ENCODE data around the gene UNC5C. TPM values are rescaled to one million over a fixed set of nuclear protein-coding genes. Genes with fewer than 3 reads are reported as not detected.

The UNC5C gene
- polyA plus RNA-seq, 1 donor (not counting 4 experiments of a cell fraction or from before 2014, with no cell fraction given) = not detected

GRCh38 chr4:95540227-95540626 lies 8.5 kb downstream of the UNC5C start:
- Histone ChIP-seq H2AFZ (ENCODE audit: control insufficient read depth, low read length) (no peak overlapping the region), H3K27ac (ENCODE audit: control insufficient read depth, insufficient read depth, low read length) (no peak overlapping the region), H3K36me3 (ENCODE audit: control insufficient read depth in 2 of 2, extremely low read depth in 1 of 2, insufficient read depth in 2 of 2, low read length in 2 of 2) (no peaks in the 10 kb centered on the region), H3K4me1 (ENCODE audit: control insufficient read depth, extremely low read depth, insufficient read depth, low read length) (no peaks in the 10 kb centered on the region), H3K9me3 (ENCODE audit: control insufficient read depth, low read depth, low read length) (no peaks in the 10 kb centered on the region), H3K79me2 (ENCODE audit: control insufficient read depth, insufficient read depth, low read length) (no peaks in the 10 kb centered on the region), H4K20me1 (ENCODE audit: control insufficient read depth, extremely low read depth, insufficient read depth, low read length) (no peaks in the 10 kb centered on the region), H3K27me3 (ENCODE audit: control insufficient read depth, extremely low read depth, insufficient read depth, low read length) (peaks cover 15% of the 10 kb centered on the region), H3K9ac (ENCODE audit: control insufficient read depth, extremely low read depth, insufficient read depth, low read length) (no peak overlapping the region), H3K4me3 (ENCODE audit: control insufficient read depth in 2 of 3, extremely low read depth in 1 of 3, insufficient read depth in 2 of 3, low read depth in 1 of 3, low read length in 3 of 3) (no peak overlapping the region), H3K9me1 (ENCODE audit: control insufficient read depth, extremely low read depth, insufficient read depth, low read length) (no peaks in the 10 kb centered on the region), H3K4me2 (ENCODE audit: control insufficient read depth, extremely low read depth, insufficient read depth, low read depth, low read length) (no peak overlapping the region)
- FAIRE-seq (no peak), DNase-seq (ENCODE audit: low read depth, low spot score) (no peak)
- dilution Hi-C loops (cut with MboI; ENCODE audit: extremely low pct_ligation_motif_present, low sequenced_read_pairs) = no loop called here
- TF ChIP-seq EZH2 (IDR thresholded peaks at IDR 0.05; ENCODE audit: low read length) (no peak), CTCF (optimal IDR thresholded peaks at IDR 0.05 in 1 of 3, IDR thresholded peaks at IDR 0.05 in 1 of 3, conservative IDR thresholded peaks at IDR 0.05 in 1 of 3; ENCODE audit: extremely low read depth in 1 of 3, insufficient read depth in 2 of 3, low read length in 3 of 3) (no peak)

- no peak overlapping the region for H3K4me3 ChIP-seq (ENCODE audit: control insufficient read depth in 2 of 3, extremely low read depth in 1 of 3, insufficient read depth in 2 of 3, low read depth in 1 of 3, low read length in 3 of 3)
- H3K4me2 ChIP-seq (ENCODE audit: control insufficient read depth, extremely low read depth, insufficient read depth, low read depth, low read length) = no peak overlapping the region
- no peaks in the 10 kb centered on the region for H4K20me1 ChIP-seq (ENCODE audit: control insufficient read depth, extremely low read depth, insufficient read depth, low read length)
- H3K27me3 ChIP-seq (ENCODE audit: control insufficient read depth, extremely low read depth, insufficient read depth, low read length) = peaks cover 15% of the 10 kb centered on the region
- no peak overlapping the region for H3K27ac ChIP-seq (ENCODE audit: control insufficient read depth, insufficient read depth, low read length)
- TF ChIP-seq EZH2 (IDR thresholded peaks at IDR 0.05; ENCODE audit: low read length) = no peak
- no peak for TF ChIP-seq CTCF (optimal IDR thresholded peaks at IDR 0.05 in 1 of 3, IDR thresholded peaks at IDR 0.05 in 1 of 3, conservative IDR thresholded peaks at IDR 0.05 in 1 of 3; ENCODE audit: extremely low read depth in 1 of 3, insufficient read depth in 2 of 3, low read length in 3 of 3)
- no peak overlapping the region for H2AFZ ChIP-seq (ENCODE audit: control insufficient read depth, low read length)
- DNase-seq (ENCODE audit: low read depth, low spot score) (no peak), FAIRE-seq (no peak)
- no peaks in the 10 kb centered on the region for H3K36me3 ChIP-seq (ENCODE audit: control insufficient read depth in 2 of 2, extremely low read depth in 1 of 2, insufficient read depth in 2 of 2, low read length in 2 of 2)
- no peak overlapping the region for H3K9ac ChIP-seq (ENCODE audit: control insufficient read depth, extremely low read depth, insufficient read depth, low read length)
- no peaks in the 10 kb centered on the region for H3K9me3 ChIP-seq (ENCODE audit: control insufficient read depth, low read depth, low read length)
- H3K79me2 ChIP-seq (ENCODE audit: control insufficient read depth, insufficient read depth, low read length) = no peaks in the 10 kb centered on the region
- no peaks in the 10 kb centered on the region for H3K9me1 ChIP-seq (ENCODE audit: control insufficient read depth, extremely low read depth, insufficient read depth, low read length)
- no peaks in the 10 kb centered on the region for H3K4me1 ChIP-seq (ENCODE audit: control insufficient read depth, extremely low read depth, insufficient read depth, low read length)
- dilution Hi-C loops (cut with MboI; ENCODE audit: extremely low pct_ligation_motif_present, low sequenced_read_pairs) = no loop called here
Observed at GRCh38 chr4:95539106-95539505, 9.7 kb downstream of the UNC5C start.

All from keratinocyte (primary cell).